Suprapubic skin (tissue), 3 donors: Measurements from ENCODE around the gene CAMTA1.

Source experiments
- CTCF ChIP-seq, 2 donors: fragments of 200-600 bp in 1 of 2; fragments of 450-650 bp in 1 of 2; sonication (generic) in 1 of 2; IDR thresholded peaks; one replicate each; pipeline ENCODE4 v1.5.1; 2016 to 2019; ENCODE audit warnings: antibody characterized with exemption in 2 of 2, mild to moderate bottlenecking in 1 of 2, moderate library complexity in 1 of 2
- EP300 ChIP-seq: sonication (generic); formaldehyde crosslinking; IDR thresholded peaks from one replicate; pipeline ENCODE4 v1.6.1; 2017; ENCODE audit warnings: antibody characterized with exemption
- POLR2A ChIP-seq, 2 donors: fragments of 450-650 bp; IDR thresholded peaks; one replicate each; pipeline ENCODE4 v1.6.1; 2017; ENCODE audit warnings: antibody characterized with exemption in 2 of 2, mild to moderate bottlenecking in 2 of 2, moderate library complexity in 2 of 2

DNA sequence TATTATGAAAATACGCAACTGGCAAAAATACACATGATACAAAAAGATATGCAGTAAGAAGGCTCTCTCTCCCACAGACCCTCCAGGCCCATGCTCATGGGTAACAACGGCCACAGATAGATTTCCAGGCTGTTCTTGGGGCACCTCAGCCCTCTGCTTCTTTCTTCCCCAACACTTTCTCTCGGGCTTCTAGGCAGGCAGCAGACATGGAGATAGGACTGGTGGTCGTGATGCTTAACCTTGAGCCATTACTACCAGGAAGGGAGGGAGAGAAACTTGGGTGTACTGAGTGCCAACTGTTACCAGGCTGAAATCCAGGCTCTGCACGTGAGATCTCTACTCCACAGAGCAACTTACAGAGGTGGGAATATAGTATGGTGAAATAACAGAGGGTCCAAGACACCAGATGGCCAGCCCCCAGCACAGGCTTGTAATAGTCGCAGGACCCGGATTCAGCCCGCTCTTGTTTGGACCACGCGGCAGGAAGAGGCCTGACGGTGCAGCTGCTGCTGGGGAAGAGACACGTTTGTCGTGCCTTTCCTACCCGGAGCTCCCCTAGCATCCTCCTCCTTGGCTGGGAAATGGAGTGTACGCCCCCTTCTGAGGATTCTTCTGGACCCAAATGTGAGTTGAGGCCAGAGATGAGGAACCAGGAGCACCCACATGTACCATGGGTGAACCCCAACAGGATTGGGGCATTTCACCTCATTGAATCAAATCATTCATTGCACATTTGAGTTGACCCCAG lies 544.8 kb downstream of the CAMTA1 start:
- no peak for TF ChIP-seq EP300
- TF ChIP-seq CTCF (IDR thresholded peaks at IDR 0.05), result no peak
- no peak for TF ChIP-seq POLR2A (IDR thresholded peaks at IDR 0.05)
